ENCODE results near the gene PTH1R. TPM values are rescaled to one million over a fixed set of nuclear protein-coding genes. Genes with fewer than 3 reads are reported as not detected.

PTH1R gene
- total and polyA plus RNA-seq, 10 of the 15 experiments (the other 5 are each of a cell fraction or from before 2014, with no cell fraction given), result not detected

GRCh38 chr3:46926871-46927717, 49.6 kb downstream of the PTH1R start:
- Histone ChIP-seq H3K4me3 (peak overlapping the region; percentile 44; the same call in 1 of the 2 replicates), H3K9me3 (replicated peaks; ENCODE audit: control insufficient read depth, insufficient read depth, low read length) (peaks cover 14% of the 10 kb centered on the region), H2AFZ (ENCODE audit: control insufficient read depth, low read depth, low read length) (no peak overlapping the region), H3K27ac (ENCODE audit: control insufficient read depth, insufficient read depth) (peak overlapping the region; percentile 94), H3K9ac (ENCODE audit: control insufficient read depth, insufficient read depth, low read length) (peak overlapping the region; percentile 82), H4K20me1 (ENCODE audit: control insufficient read depth, insufficient read depth) (no peaks in the 10 kb centered on the region), H3K27me3 (replicated peaks in 1 of 2; ENCODE audit: control insufficient read depth in 2 of 2, insufficient read depth in 2 of 2, low read length in 1 of 2) (no peaks in the 10 kb centered on the region), H3K36me3 (ENCODE audit: control insufficient read depth in 2 of 2, insufficient read depth in 2 of 2, low read length in 1 of 2) (peaks cover 24 to 50% of the 10 kb centered on the region in 2 experiments), H3K4me2 (ENCODE audit: control insufficient read depth, insufficient read depth) (peak overlapping the region; percentile 96), H3K79me2 (ENCODE audit: control insufficient read depth, insufficient read depth, low read length) (peaks cover 46% of the 10 kb centered on the region), H3K4me1 (ENCODE audit: control insufficient read depth, insufficient read depth, low read length) (peaks cover 67% of the 10 kb centered on the region)
- SMC1A ChIA-PET (ENCODE audit: uncharacterized antibody, unreplicated experiment), result interaction anchor here (0.7 to 17.5 kb wide), 23 partner anchors 8 to 214 kb away, joined by 3 to 298 read pairs (median 4); partner anchors contain the start of genes CCDC12 and NBEAL2
- peak; percentile 80 for FAIRE-seq
- peak; percentile 98 for DNase-seq (ENCODE audit: low read depth, low spot score)
- ATAC-seq, result peak; percentile 82
- under 1% methylated on average over 15 of the region's 15 CpGs for WGBS (ENCODE audit: insufficient coverage, insufficient replicate concordance, low lambda C conversion rate, missing lambda C conversion rate)
- intact Hi-C loops (cut with micrococcal nuclease; ENCODE audit: unreplicated experiment), result loop anchor here (1.0 to 5.0 kb wide), 3 partner anchors 26 to 235 kb away; partner anchors contain the start of genes CCDC12 and SETD2
- POLR2A ChIA-PET, result interaction anchor here (0.6 to 12.6 kb wide), 16 partner anchors 15 to 358 kb away, joined by 3 to 163 read pairs (median 5); partner anchors contain the start of genes CCDC12, NBEAL2 and SETD2
- RAD21 ChIA-PET (ENCODE audit: unreplicated experiment), result interaction anchor here (0.8 to 4.2 kb wide), 21 partner anchors 10 to 420 kb away, joined by 3 to 38 read pairs (median 4); partner anchors contain the start of genes CCDC12 and NBEAL2
- BruUV-seq (replicated peaks), result no TSS peak
- CTCF ChIA-PET, result interaction anchor here (0.8 to 4.1 kb wide), 12 partner anchors 18 to 72 kb away, joined by 3 to 14 read pairs (median 5); partner anchors contain the start of gene NBEAL2
- in situ Hi-C loops (cut with MboI), result no loop called here
- TF ChIP-seq RELA (IDR thresholded peaks at IDR 0.05; ENCODE audit: borderline replicate concordance, partially characterized antibody) (no peak), NR2F1 (conservative IDR thresholded peaks at IDR 0.05) (peak; percentile 89), EP300 (IDR thresholded peaks at IDR 0.05; ENCODE audit: borderline replicate concordance in 1 of 2, control insufficient read depth in 1 of 2, low read depth in 2 of 2, low read length in 2 of 2) (peak; percentile 94 to 96), ZNF592 (IDR thresholded peaks at IDR 0.05) (no peak; the same call in 1 of the 2 replicates), TCF12 (IDR thresholded peaks at IDR 0.05; ENCODE audit: low read depth, low read length) (peak; percentile 63; the same call in 1 of the 2 replicates), NFIC (IDR thresholded peaks at IDR 0.05; ENCODE audit: low read depth, low read length) (peak; percentile 95), CUX1 (IDR thresholded peaks at IDR 0.05; ENCODE audit: insufficient replicate concordance, low read depth, low read length) (peak; percentile 91)

All from GM12878 (cell line).